MM.1S (cell line): ENCODE measurements around the gene BBX.

Experiments
- EZH2 ChIP-seq: fragments of 300-600 bp; sonication (generic); optimal IDR thresholded peaks from 2 replicates; pipeline ENCODE3; 2017; ENCODE audit warnings: low read depth, mild to moderate bottlenecking, antibody characterized with exemption, low read length, mixed read lengths
- EZH2phosphoT487 ChIP-seq: fragments of 300-600 bp; sonication (generic); IDR thresholded peaks from 2 replicates; pipeline ENCODE4 v1.6.1; 2018; ENCODE audit warnings: antibody characterized with exemption, low read length
- TF ChIP-seq, protein P1 (sequence below): fragments of 300-600 bp; sonication (generic); IDR thresholded peaks from 2 replicates; pipeline ENCODE4 v1.5.1; 2016; ENCODE audit warnings: antibody characterized with exemption, low read length, mixed read lengths

DNA sequence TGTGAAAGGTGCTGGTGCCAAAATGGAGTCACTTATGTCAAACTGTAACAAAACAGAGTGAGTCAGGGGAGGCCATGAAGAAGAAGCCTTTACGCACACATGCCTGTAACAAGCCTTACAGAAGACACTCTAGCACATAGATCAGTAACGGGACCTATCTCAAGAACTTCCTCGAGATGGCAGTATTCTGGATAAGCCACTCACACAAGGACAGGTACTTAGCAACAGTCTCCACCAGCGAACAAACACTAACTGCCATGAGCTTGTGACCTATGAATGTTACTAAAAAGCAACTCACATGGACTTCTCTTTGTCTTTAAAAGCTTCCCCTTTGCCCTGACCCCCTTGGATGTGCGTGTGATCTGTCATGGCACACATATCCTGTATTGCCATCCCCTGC, 332.9 kb downstream of the BBX start:
- TF ChIP-seq EZH2phosphoT487 (no peak), EZH2 (no peak)
- TF ChIP-seq, protein P1, sequence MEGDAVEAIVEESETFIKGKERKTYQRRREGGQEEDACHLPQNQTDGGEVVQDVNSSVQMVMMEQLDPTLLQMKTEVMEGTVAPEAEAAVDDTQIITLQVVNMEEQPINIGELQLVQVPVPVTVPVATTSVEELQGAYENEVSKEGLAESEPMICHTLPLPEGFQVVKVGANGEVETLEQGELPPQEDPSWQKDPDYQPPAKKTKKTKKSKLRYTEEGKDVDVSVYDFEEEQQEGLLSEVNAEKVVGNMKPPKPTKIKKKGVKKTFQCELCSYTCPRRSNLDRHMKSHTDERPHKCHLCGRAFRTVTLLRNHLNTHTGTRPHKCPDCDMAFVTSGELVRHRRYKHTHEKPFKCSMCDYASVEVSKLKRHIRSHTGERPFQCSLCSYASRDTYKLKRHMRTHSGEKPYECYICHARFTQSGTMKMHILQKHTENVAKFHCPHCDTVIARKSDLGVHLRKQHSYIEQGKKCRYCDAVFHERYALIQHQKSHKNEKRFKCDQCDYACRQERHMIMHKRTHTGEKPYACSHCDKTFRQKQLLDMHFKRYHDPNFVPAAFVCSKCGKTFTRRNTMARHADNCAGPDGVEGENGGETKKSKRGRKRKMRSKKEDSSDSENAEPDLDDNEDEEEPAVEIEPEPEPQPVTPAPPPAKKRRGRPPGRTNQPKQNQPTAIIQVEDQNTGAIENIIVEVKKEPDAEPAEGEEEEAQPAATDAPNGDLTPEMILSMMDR: peak; percentile 10; the same call in 1 of the 2 replicates
